Muscle layer of duodenum (tissue), 2 donors: ENCODE measurements around the gene RERE.
A peak's percentile ranks its signal among the peaks of the same experiment; 100 is the strongest.

ENCODE experiments used
- H3K27ac ChIP-seq: one replicate; pipeline ENCODE4 v1.7.0; 2013; ENCODE audit warnings: mild to moderate bottlenecking, low read length
- H3K27me3 ChIP-seq: one replicate; pipeline ENCODE4 v1.7.0; 2013; ENCODE audit warnings: low read depth, mild to moderate bottlenecking, control low read depth, low read length
- H3K36me3 ChIP-seq, 2 donors: one replicate each; pipeline ENCODE4 v1.7.0; 2013; ENCODE audit warnings: low read length in 2 of 2, control low read depth in 1 of 2, mild to moderate bottlenecking in 1 of 2; ENCODE audit not compliant: insufficient read depth in 2 of 2, control insufficient read depth in 1 of 2
- H3K4me1 ChIP-seq, 2 donors: one replicate each; pipeline ENCODE4 v1.7.0; 2013; ENCODE audit warnings: low read length in 2 of 2, mild to moderate bottlenecking in 2 of 2, control low read depth in 1 of 2, moderate library complexity in 1 of 2; ENCODE audit not compliant: insufficient read depth in 2 of 2, control insufficient read depth in 1 of 2
- H3K4me3 ChIP-seq, 2 donors: one replicate each; pipeline ENCODE4 v1.7.0; 2013; ENCODE audit warnings: low read length in 2 of 2, low read depth in 1 of 2, mild to moderate bottlenecking in 1 of 2
- H3K9me3 ChIP-seq, 2 donors: one replicate each; pipeline ENCODE4 v1.7.0; 2013; ENCODE audit warnings: low read length in 2 of 2, control low read depth in 1 of 2, mild to moderate bottlenecking in 1 of 2; ENCODE audit not compliant: control insufficient read depth in 1 of 2
- donor health status: healthy.

RERE gene

GRCh38 chr1:8431019-8431418 lies 386.4 kb downstream of the RERE start:
- H3K27ac ChIP-seq, result no peak overlapping the region
- H3K4me3 ChIP-seq, result no peak overlapping the region
- peaks cover 0 to 6% of the 10 kb centered on the region in 2 donors for H3K4me1 ChIP-seq
- no peaks in the 10 kb centered on the region for H3K27me3 ChIP-seq
- H3K36me3 ChIP-seq, result no peaks in the 10 kb centered on the region
- no peaks in the 10 kb centered on the region for H3K9me3 ChIP-seq

GRCh38 chr1:8430476-8430875 lies 387.0 kb downstream of the RERE start:
- Histone ChIP-seq H3K36me3 (no peaks in the 10 kb centered on the region), H3K27me3 (no peaks in the 10 kb centered on the region), H3K4me3 (no peak overlapping the region), H3K4me1 (peaks cover 1 to 6% of the 10 kb centered on the region in 2 donors), H3K9me3 (no peaks in the 10 kb centered on the region), H3K27ac (no peak overlapping the region)

GRCh38 chr1:8429549-8430110 lies 387.8 kb downstream of the RERE start:
- Histone ChIP-seq H3K36me3 (no peaks in the 10 kb centered on the region), H3K27ac (no peak overlapping the region), H3K9me3 (no peaks in the 10 kb centered on the region), H3K4me3 (no peak overlapping the region), H3K27me3 (no peaks in the 10 kb centered on the region), H3K4me1 (peaks cover 10% of the 10 kb centered on the region in 2 donors)

- Histone ChIP-seq H3K4me3 (no peak overlapping the region), H3K4me1 (peaks cover 14% of the 10 kb centered on the region in 2 donors), H3K27me3 (no peaks in the 10 kb centered on the region), H3K27ac (no peak overlapping the region), H3K36me3 (no peaks in the 10 kb centered on the region), H3K9me3 (no peaks in the 10 kb centered on the region)
Observed at GRCh38 chr1:8428441-8428840, 389.0 kb downstream of the RERE start.

- Histone ChIP-seq H3K4me1 (peaks cover 14% of the 10 kb centered on the region in 2 donors), H3K9me3 (no peaks in the 10 kb centered on the region), H3K27ac (no peak overlapping the region), H3K36me3 (peaks cover 0 to 4% of the 10 kb centered on the region in 2 donors), H3K4me3 (no peak overlapping the region), H3K27me3 (no peaks in the 10 kb centered on the region)
Observed at GRCh38 chr1:8427986-8428385, 389.5 kb downstream of the RERE start.

GRCh38 chr1:8427493-8427892 lies 389.9 kb downstream of the RERE start:
- H3K27me3 ChIP-seq, result no peaks in the 10 kb centered on the region
- H3K27ac ChIP-seq, result no peak overlapping the region
- peaks cover 14% of the 10 kb centered on the region in 2 donors for H3K4me1 ChIP-seq
- H3K36me3 ChIP-seq, result peaks cover 0 to 7% of the 10 kb centered on the region in 2 donors
- H3K9me3 ChIP-seq, result no peaks in the 10 kb centered on the region
- H3K4me3 ChIP-seq, result no peak overlapping the region

GRCh38 chr1:8426996-8427395 lies 390.4 kb downstream of the RERE start:
- Histone ChIP-seq H3K9me3 (no peaks in the 10 kb centered on the region), H3K36me3 (peaks cover 0 to 7% of the 10 kb centered on the region in 2 donors), H3K4me3 (no peak overlapping the region), H3K27me3 (no peaks in the 10 kb centered on the region), H3K4me1 (peaks cover 14% of the 10 kb centered on the region in 2 donors), H3K27ac (no peak overlapping the region)

- H3K27me3 ChIP-seq, result no peaks in the 10 kb centered on the region
- H3K4me1 ChIP-seq, result peaks cover 14% of the 10 kb centered on the region in 2 donors
- H3K4me3 ChIP-seq, result no peak overlapping the region
- peaks cover 0 to 7% of the 10 kb centered on the region in 2 donors for H3K36me3 ChIP-seq
- H3K27ac ChIP-seq, result no peak overlapping the region
- no peaks in the 10 kb centered on the region for H3K9me3 ChIP-seq
Observed at GRCh38 chr1:8425781-8426161, 391.7 kb downstream of the RERE start.

- Histone ChIP-seq H3K27ac (peak overlapping the region; percentile 89), H3K27me3 (no peaks in the 10 kb centered on the region), H3K4me3 (peak overlapping the region; percentile 72 to 76), H3K4me1 (peaks cover 19% of the 10 kb centered on the region in 2 donors), H3K36me3 (peaks cover 3 to 7% of the 10 kb centered on the region in 2 donors), H3K9me3 (no peaks in the 10 kb centered on the region)
Observed at GRCh38 chr1:8425150-8425780, 392.2 kb downstream of the RERE start.

GRCh38 chr1:8424539-8425116 lies 392.8 kb downstream of the RERE start:
- Histone ChIP-seq H3K4me1 (peaks cover 25% of the 10 kb centered on the region in 2 donors), H3K4me3 (peak overlapping the region; percentile 72 to 76), H3K36me3 (peaks cover 7 to 10% of the 10 kb centered on the region in 2 donors), H3K27ac (peak overlapping the region; percentile 89), H3K27me3 (no peaks in the 10 kb centered on the region), H3K9me3 (no peaks in the 10 kb centered on the region)

- no peaks in the 10 kb centered on the region for H3K9me3 ChIP-seq
- peaks cover 30 to 32% of the 10 kb centered on the region in 2 donors for H3K4me1 ChIP-seq
- H3K4me3 ChIP-seq, result peak overlapping the region; percentile 83 to 97
- H3K27me3 ChIP-seq, result no peaks in the 10 kb centered on the region
- H3K36me3 ChIP-seq, result peaks cover 7 to 15% of the 10 kb centered on the region in 2 donors
- peak overlapping the region; percentile 99 for H3K27ac ChIP-seq
Observed at GRCh38 chr1:8423692-8424538, 393.5 kb downstream of the RERE start.
